Keratinocyte (primary cell): ENCODE measurements around the gene SULT4A1.

ENCODE experiments used
- EZH2 ChIP-seq: IDR thresholded peaks from one replicate; pipeline ENCODE4 v1.6.1; 2012; ENCODE audit warnings: inconsistent platforms, mild to moderate bottlenecking, low read length, moderate library complexity
- TF ChIP-seq, protein P1 (sequence below), 3 experiments: IDR thresholded peaks in 1 of 3; conservative IDR thresholded peaks in 1 of 3; optimal IDR thresholded peaks in 1 of 3; 2 replicates in 2 of 3; 3 replicates in 1 of 3; pipeline versions ENCODE3 to v1.5.1; 2011; ENCODE audit warnings: low read length in 3 of 3, mild to moderate bottlenecking in 3 of 3, moderate library complexity in 2 of 3, control low read depth in 1 of 3, inconsistent platforms in 1 of 3; ENCODE audit not compliant: insufficient read depth in 2 of 3; ENCODE audit errors: extremely low read depth in 1 of 3

- TF ChIP-seq, protein P1, sequence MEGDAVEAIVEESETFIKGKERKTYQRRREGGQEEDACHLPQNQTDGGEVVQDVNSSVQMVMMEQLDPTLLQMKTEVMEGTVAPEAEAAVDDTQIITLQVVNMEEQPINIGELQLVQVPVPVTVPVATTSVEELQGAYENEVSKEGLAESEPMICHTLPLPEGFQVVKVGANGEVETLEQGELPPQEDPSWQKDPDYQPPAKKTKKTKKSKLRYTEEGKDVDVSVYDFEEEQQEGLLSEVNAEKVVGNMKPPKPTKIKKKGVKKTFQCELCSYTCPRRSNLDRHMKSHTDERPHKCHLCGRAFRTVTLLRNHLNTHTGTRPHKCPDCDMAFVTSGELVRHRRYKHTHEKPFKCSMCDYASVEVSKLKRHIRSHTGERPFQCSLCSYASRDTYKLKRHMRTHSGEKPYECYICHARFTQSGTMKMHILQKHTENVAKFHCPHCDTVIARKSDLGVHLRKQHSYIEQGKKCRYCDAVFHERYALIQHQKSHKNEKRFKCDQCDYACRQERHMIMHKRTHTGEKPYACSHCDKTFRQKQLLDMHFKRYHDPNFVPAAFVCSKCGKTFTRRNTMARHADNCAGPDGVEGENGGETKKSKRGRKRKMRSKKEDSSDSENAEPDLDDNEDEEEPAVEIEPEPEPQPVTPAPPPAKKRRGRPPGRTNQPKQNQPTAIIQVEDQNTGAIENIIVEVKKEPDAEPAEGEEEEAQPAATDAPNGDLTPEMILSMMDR (optimal IDR thresholded peaks at IDR 0.05 in 1 of 3, IDR thresholded peaks at IDR 0.05 in 1 of 3, conservative IDR thresholded peaks at IDR 0.05 in 1 of 3; ENCODE audit: extremely low read depth in 1 of 3, insufficient read depth in 2 of 3, low read length in 3 of 3), result no peak
- no peak for TF ChIP-seq EZH2
Observed at GRCh38 chr22:43840851-43841250, 21.5 kb downstream of the SULT4A1 start.
